ENCODE measurements around the gene RIPK3. TPM values are rescaled to one million over a fixed set of nuclear protein-coding genes. Genes with fewer than 3 reads are reported as not detected.
A peak's percentile ranks its signal among the peaks of the same experiment; 100 is the strongest.

RIPK3 gene
- total RNA-seq, 2 donors from 2014 or later, result 1.9 to 7.6 TPM

DNA sequence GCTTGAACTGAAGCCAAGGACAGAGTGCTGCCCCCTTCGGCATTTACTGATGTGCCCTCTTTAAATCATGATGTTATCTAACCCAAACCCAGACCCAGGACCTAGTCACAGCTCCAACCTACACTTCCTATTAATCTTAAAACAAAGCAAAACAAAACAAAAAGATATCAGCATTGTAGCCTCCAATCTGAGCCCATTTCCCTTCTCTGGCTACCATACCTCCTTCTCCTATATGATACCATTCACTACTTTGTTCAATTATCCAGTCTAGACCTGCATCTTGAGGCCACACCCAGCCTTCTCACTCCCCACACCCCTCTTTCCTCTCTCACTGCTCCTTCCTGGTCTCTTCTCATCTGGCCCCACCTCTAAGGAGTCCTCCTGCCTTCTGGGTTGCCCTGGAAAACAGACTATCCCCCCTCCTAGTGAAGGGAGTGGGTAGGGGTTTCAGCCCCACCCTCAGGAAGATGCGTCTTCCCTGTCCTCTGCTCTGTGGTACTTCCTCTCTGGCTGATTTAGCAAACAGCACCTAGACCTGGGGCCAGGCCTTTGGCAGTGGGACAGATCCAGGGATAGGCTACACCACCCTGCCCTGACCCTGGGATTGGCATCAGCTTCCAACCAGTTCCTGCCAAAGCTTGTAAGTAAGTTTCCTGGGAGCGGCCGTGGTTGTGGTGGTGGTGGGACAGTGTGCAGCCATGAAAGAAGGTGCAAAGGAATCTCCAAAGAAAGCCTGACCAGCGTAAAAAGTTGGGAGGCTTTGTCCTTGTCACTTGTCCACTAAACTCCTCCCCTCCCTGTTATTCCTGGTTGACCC lies 25.2 kb downstream of the RIPK3 start:
- Histone ChIP-seq H3K4me3 (no peak overlapping the region), H3K9me3 (no peaks in the 10 kb centered on the region), H3K4me1 (replicated peaks) (peaks cover 8% of the 10 kb centered on the region), H3K27ac (no peak overlapping the region), H3K36me3 (no peaks in the 10 kb centered on the region), H3K27me3 (replicated peaks; ENCODE audit: insufficient read depth) (peaks cover 4% of the 10 kb centered on the region)
- 70% methylated on average over 5 of the region's 5 CpGs for WGBS
- no peak for DNase-seq (ENCODE audit: low spot score)
- intact Hi-C loops (cut with DNase I), result no loop called here
- no peak for TF ChIP-seq POLR2AphosphoS5 (IDR thresholded peaks at IDR 0.05)
- no peak for TF ChIP-seq POLR2A (IDR thresholded peaks at IDR 0.05)
- TF ChIP-seq CTCF (IDR thresholded peaks at IDR 0.05), result no peak

DNA sequence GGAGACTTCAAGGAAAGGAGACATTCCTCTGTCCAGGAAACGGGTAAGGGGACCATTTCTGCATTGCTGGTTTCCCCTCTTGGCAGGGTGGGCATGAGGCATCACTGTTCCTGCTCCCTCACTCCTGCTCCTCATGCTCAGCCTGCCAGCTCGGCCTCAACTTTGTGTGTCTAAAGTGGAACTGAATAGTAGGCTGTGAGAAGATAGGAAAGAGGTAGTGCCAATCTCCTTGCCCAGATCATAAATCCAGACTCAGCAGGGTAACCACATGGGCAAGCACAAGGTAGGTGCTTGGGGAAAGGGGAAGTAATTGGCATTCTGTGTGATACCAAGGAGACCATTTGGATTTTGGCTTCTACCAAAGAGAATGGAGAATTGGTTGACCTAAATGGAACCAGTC lies 25.9 kb downstream of the RIPK3 start:
- Histone ChIP-seq H3K4me3 (no peak overlapping the region), H3K4me1 (replicated peaks) (peaks cover 8% of the 10 kb centered on the region), H3K27me3 (replicated peaks; ENCODE audit: insufficient read depth) (peaks cover 4% of the 10 kb centered on the region), H3K27ac (no peak overlapping the region), H3K36me3 (no peaks in the 10 kb centered on the region), H3K9me3 (no peaks in the 10 kb centered on the region)
- no peak for DNase-seq (ENCODE audit: low spot score)
- intact Hi-C loops (cut with DNase I), result no loop called here
- WGBS, result 80% methylated on average over 2 of the region's 2 CpGs
- no peak for TF ChIP-seq CTCF (IDR thresholded peaks at IDR 0.05)
- no peak for TF ChIP-seq POLR2AphosphoS5 (IDR thresholded peaks at IDR 0.05)
- no peak for TF ChIP-seq POLR2A (IDR thresholded peaks at IDR 0.05)

GRCh38 chr14:24312736-24313507 lies 26.9 kb downstream of the RIPK3 start:
- intact Hi-C loops (cut with DNase I), result no loop called here
- no peak overlapping the region for H3K27ac ChIP-seq
- DNase-seq (ENCODE audit: low spot score), result no peak
- TF ChIP-seq CTCF (IDR thresholded peaks at IDR 0.05) (no peak), POLR2A (IDR thresholded peaks at IDR 0.05) (no peak), POLR2AphosphoS5 (IDR thresholded peaks at IDR 0.05) (no peak)
- no peaks in the 10 kb centered on the region for H3K27me3 ChIP-seq (replicated peaks; ENCODE audit: insufficient read depth)
- WGBS, result 78% methylated on average over 9 of the region's 9 CpGs
- H3K9me3 ChIP-seq, result no peaks in the 10 kb centered on the region
- peaks cover 8% of the 10 kb centered on the region for H3K4me1 ChIP-seq (replicated peaks)
- H3K36me3 ChIP-seq, result no peaks in the 10 kb centered on the region
- no peak overlapping the region for H3K4me3 ChIP-seq

- DNase-seq (ENCODE audit: low spot score), result peak; percentile 50
Measured at GRCh38 chr14:24311837-24312615, 27.8 kb downstream of the RIPK3 start.

More at GRCh38 chr14:24311837-24312615, 27.8 kb downstream of the RIPK3 start:
- WGBS, result 96% methylated on average over 1 of the region's 1 CpG
- peaks cover 8% of the 10 kb centered on the region for H3K4me1 ChIP-seq (replicated peaks)
- no peaks in the 10 kb centered on the region for H3K27me3 ChIP-seq (replicated peaks; ENCODE audit: insufficient read depth)
- H3K27ac ChIP-seq, result peak overlapping the region; percentile 73 to 83
- peak overlapping the region in 1 of 2 donors; percentile 34 for H3K4me3 ChIP-seq
- intact Hi-C loops (cut with DNase I), result no loop called here
- TF ChIP-seq CTCF (IDR thresholded peaks at IDR 0.05) (no peak), POLR2AphosphoS5 (IDR thresholded peaks at IDR 0.05) (peak; percentile 37), POLR2A (IDR thresholded peaks at IDR 0.05) (no peak)
- H3K36me3 ChIP-seq, result no peaks in the 10 kb centered on the region
- H3K9me3 ChIP-seq, result no peaks in the 10 kb centered on the region

All from prostate gland (tissue), 2 donors.